ENCODE measurements around the gene ZNF77.
A peak's percentile ranks its signal among the peaks of the same experiment; 100 is the strongest.
"Not testable (repeated sequence)": the region's sequence is repeated elsewhere in the genome, so short reads cannot be mapped to it uniquely, and the experiment has no call there.

The ZNF77 gene

GRCh38 chr19:2905918-2906519 is 38.8 kb downstream of the ZNF77 start:
- Histone ChIP-seq H3K4me3 (ENCODE audit: low read length) (no peak overlapping the region), H3K27me3 (ENCODE audit: control insufficient read depth, insufficient read depth, low read length) (no peaks in the 10 kb centered on the region), H3K9me3 (replicated peaks; ENCODE audit: low read length) (no peaks in the 10 kb centered on the region), H3K36me3 (ENCODE audit: insufficient read depth, low read length) (no peaks in the 10 kb centered on the region), H3K4me1 (ENCODE audit: control insufficient read depth, insufficient read depth, low read length) (peaks cover 6% of the 10 kb centered on the region), H3K4me2 (ENCODE audit: low read length) (no peak overlapping the region), H3K9ac (ENCODE audit: low read depth, low read length) (no peak overlapping the region)

- H3K9ac ChIP-seq (ENCODE audit: low read depth, low read length), result not testable (repeated sequence)
These were observed 41.4 kb downstream of the ZNF77 start for GRCh38 chr19:2903326-2903725.

GRCh38 chr19:2902590-2903218 is 42.1 kb downstream of the ZNF77 start:
- Histone ChIP-seq H3K27me3 (ENCODE audit: control insufficient read depth, insufficient read depth, low read length) (no peaks in the 10 kb centered on the region), H3K9ac (ENCODE audit: low read depth, low read length) (no peak overlapping the region), H3K4me3 (ENCODE audit: low read length) (no peak overlapping the region), H3K36me3 (ENCODE audit: insufficient read depth, low read length) (no peaks in the 10 kb centered on the region), H3K4me2 (ENCODE audit: low read length) (no peak overlapping the region), H3K4me1 (ENCODE audit: control insufficient read depth, insufficient read depth, low read length) (peaks cover 3% of the 10 kb centered on the region), H3K9me3 (replicated peaks; ENCODE audit: low read length) (no peaks in the 10 kb centered on the region)

More at GRCh38 chr19:2903326-2903725, 41.4 kb downstream of the ZNF77 start:
- not testable (repeated sequence) for H3K4me2 ChIP-seq (ENCODE audit: low read length); H3K27me3 ChIP-seq (ENCODE audit: control insufficient read depth, insufficient read depth, low read length); H3K36me3 ChIP-seq (ENCODE audit: insufficient read depth, low read length); H3K4me3 ChIP-seq (ENCODE audit: low read length); H3K4me1 ChIP-seq (ENCODE audit: control insufficient read depth, insufficient read depth, low read length); H3K9me3 ChIP-seq (replicated peaks; ENCODE audit: low read length)

- peak within 1 kb of the TSS; percentile 100 for H3K4me2 ChIP-seq (ENCODE audit: low read length)
- peaks cover 5% of the 10 kb centered on the region for H3K9me3 ChIP-seq (replicated peaks; ENCODE audit: low read length)
- no peaks in the 10 kb centered on the region for H3K27me3 ChIP-seq (ENCODE audit: control insufficient read depth, insufficient read depth, low read length)
- H3K4me3 ChIP-seq (ENCODE audit: low read length), result peak within 1 kb of the TSS; percentile 100
- H3K36me3 ChIP-seq (ENCODE audit: insufficient read depth, low read length), result no peaks in the 10 kb centered on the region
- peak within 1 kb of the TSS; percentile 89 for H3K9ac ChIP-seq (ENCODE audit: low read depth, low read length)
- peaks cover 3% of the 10 kb centered on the region for H3K4me1 ChIP-seq (ENCODE audit: control insufficient read depth, insufficient read depth, low read length)
These were observed 44.2 kb downstream of the ZNF77 start, which contains the start of gene ZNF57 for GRCh38 chr19:2900296-2901252. TSS of gene ZNF57 (plus strand) at chr19:2900928. CDS start at chr19:2901046, 118 bp downstream.

GRCh38 chr19:2896694-2897093 is 48.1 kb downstream of the ZNF77 start:
- H3K36me3 ChIP-seq (ENCODE audit: insufficient read depth, low read length), result no peaks in the 10 kb centered on the region
- no peaks in the 10 kb centered on the region for H3K27me3 ChIP-seq (ENCODE audit: control insufficient read depth, insufficient read depth, low read length)
- H3K4me1 ChIP-seq (ENCODE audit: control insufficient read depth, insufficient read depth, low read length), result peaks cover 3% of the 10 kb centered on the region
- H3K9ac ChIP-seq (ENCODE audit: low read depth, low read length), result no peak overlapping the region
- H3K4me2 ChIP-seq (ENCODE audit: low read length), result no peak overlapping the region
- H3K4me3 ChIP-seq (ENCODE audit: low read length), result no peak overlapping the region
- peaks cover 5% of the 10 kb centered on the region for H3K9me3 ChIP-seq (replicated peaks; ENCODE audit: low read length)

GRCh38 chr19:2890531-2890930 is 54.2 kb downstream of the ZNF77 start:
- not testable (repeated sequence) for H3K9me3 ChIP-seq (replicated peaks; ENCODE audit: low read length); H3K4me1 ChIP-seq (ENCODE audit: control insufficient read depth, insufficient read depth, low read length); H3K9ac ChIP-seq (ENCODE audit: low read depth, low read length); H3K36me3 ChIP-seq (ENCODE audit: insufficient read depth, low read length); H3K4me2 ChIP-seq (ENCODE audit: low read length); H3K27me3 ChIP-seq (ENCODE audit: control insufficient read depth, insufficient read depth, low read length); H3K4me3 ChIP-seq (ENCODE audit: low read length)

GRCh38 chr19:2888731-2889224 is 56.0 kb downstream of the ZNF77 start:
- Histone ChIP-seq H3K9me3 (replicated peaks; ENCODE audit: low read length) (no peaks in the 10 kb centered on the region), H3K4me3 (ENCODE audit: low read length) (no peak overlapping the region), H3K4me1 (ENCODE audit: control insufficient read depth, insufficient read depth, low read length) (peaks cover 3% of the 10 kb centered on the region), H3K36me3 (ENCODE audit: insufficient read depth, low read length) (no peaks in the 10 kb centered on the region), H3K27me3 (ENCODE audit: control insufficient read depth, insufficient read depth, low read length) (no peaks in the 10 kb centered on the region), H3K4me2 (ENCODE audit: low read length) (peak overlapping the region; percentile 37), H3K9ac (ENCODE audit: low read depth, low read length) (no peak overlapping the region)

- Histone ChIP-seq H3K9me3 (replicated peaks; ENCODE audit: low read length) (no peaks in the 10 kb centered on the region), H3K27me3 (ENCODE audit: control insufficient read depth, insufficient read depth, low read length) (no peaks in the 10 kb centered on the region), H3K9ac (ENCODE audit: low read depth, low read length) (no peak overlapping the region), H3K36me3 (ENCODE audit: insufficient read depth, low read length) (no peaks in the 10 kb centered on the region), H3K4me3 (ENCODE audit: low read length) (peak overlapping the region; percentile 46), H3K4me1 (ENCODE audit: control insufficient read depth, insufficient read depth, low read length) (peaks cover 3% of the 10 kb centered on the region), H3K4me2 (ENCODE audit: low read length) (peak overlapping the region; percentile 66)
These were observed 57.3 kb downstream of the ZNF77 start for GRCh38 chr19:2887391-2887914.

- Histone ChIP-seq H3K4me2 (ENCODE audit: low read length) (no peak overlapping the region), H3K36me3 (ENCODE audit: insufficient read depth, low read length) (no peaks in the 10 kb centered on the region), H3K27me3 (ENCODE audit: control insufficient read depth, insufficient read depth, low read length) (no peaks in the 10 kb centered on the region), H3K9me3 (replicated peaks; ENCODE audit: low read length) (no peaks in the 10 kb centered on the region), H3K4me1 (ENCODE audit: control insufficient read depth, insufficient read depth, low read length) (peaks cover 3% of the 10 kb centered on the region), H3K9ac (ENCODE audit: low read depth, low read length) (no peak overlapping the region), H3K4me3 (ENCODE audit: low read length) (no peak overlapping the region)
These were observed 59.0 kb downstream of the ZNF77 start for GRCh38 chr19:2885736-2886135.

GRCh38 chr19:2883686-2884439 is 60.9 kb downstream of the ZNF77 start:
- H3K9me3 ChIP-seq (replicated peaks; ENCODE audit: low read length), result peaks cover 4% of the 10 kb centered on the region
- H3K27me3 ChIP-seq (ENCODE audit: control insufficient read depth, insufficient read depth, low read length), result no peaks in the 10 kb centered on the region
- H3K4me1 ChIP-seq (ENCODE audit: control insufficient read depth, insufficient read depth, low read length), result peaks cover 3% of the 10 kb centered on the region
- H3K9ac ChIP-seq (ENCODE audit: low read depth, low read length), result no peak overlapping the region
- H3K4me2 ChIP-seq (ENCODE audit: low read length), result no peak overlapping the region
- peaks cover 3% of the 10 kb centered on the region for H3K36me3 ChIP-seq (ENCODE audit: insufficient read depth, low read length)
- no peak overlapping the region for H3K4me3 ChIP-seq (ENCODE audit: low read length)

Data from skeletal muscle satellite cell (primary cell).